GM19351 (cell line): ENCODE measurements around the gene PRF1.

ENCODE experiments used
- ATAC-seq: cut with Tn5 transposase; IDR thresholded peaks from one replicate; pipeline ENCODE4 v1.9.1; 2021; ENCODE audit warnings: mild to moderate bottlenecking, moderate library complexity; ENCODE audit not compliant: unreplicated experiment

The PRF1 gene

DNA sequence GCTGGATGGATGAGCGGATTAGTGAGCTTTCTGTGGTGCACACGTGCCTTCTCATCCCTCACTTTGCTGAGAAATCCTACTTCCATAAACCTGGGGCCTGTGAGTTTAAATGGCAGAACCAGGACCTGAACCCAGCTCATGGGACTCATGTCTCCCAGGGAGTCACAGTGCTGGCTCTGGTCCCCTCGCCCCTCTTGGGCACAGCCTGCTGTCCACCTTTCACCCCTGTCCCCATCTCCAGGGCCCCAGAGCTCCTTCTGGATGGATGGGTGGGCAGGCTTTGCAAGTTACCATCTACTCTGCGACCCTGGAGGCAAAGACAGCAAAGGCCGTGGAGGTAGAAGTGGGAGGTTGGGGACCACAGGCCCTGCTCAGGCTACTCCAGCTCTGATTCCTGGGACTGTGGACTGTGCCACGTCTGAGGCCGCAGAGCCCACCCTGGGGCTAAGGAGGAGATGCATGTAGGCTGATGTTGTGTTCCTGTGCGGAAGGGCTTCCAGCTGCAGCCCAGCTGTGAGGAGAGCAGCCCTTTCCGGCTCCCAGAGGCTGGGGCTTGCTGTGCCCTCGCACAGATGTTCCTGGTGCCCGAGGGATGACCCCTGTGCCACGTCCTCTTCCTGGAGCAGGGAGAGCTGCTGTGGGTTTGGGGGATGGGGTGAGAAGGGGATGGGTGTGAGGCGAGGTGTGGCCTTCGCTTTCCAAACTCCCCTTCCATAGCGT, 40.3 kb downstream of the PRF1 start:
- no peak for ATAC-seq

DNA sequence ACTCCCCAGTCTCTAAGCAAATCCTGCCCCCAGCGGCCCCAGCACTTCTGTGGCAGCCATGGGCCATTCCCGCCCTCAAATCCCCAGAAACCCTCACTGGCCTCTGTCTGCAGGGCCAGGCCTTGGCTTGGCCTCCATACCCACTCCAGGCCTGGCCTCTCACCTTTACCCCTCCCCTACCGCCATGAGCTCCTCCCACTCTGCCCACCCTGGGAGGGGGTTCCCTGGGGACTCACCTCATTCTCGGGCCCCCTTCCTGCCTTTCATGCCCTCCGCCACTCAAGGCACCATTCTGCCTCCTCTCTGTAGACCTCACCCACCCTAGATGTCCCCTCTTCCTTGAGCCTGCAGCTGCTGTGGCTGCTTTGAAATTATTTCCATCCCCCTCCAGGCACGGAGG, 41.0 kb downstream of the PRF1 start:
- ATAC-seq, result no peak

GRCh38 chr10:70561070-70561469, 41.5 kb downstream of the PRF1 start:
- no peak for ATAC-seq

- no peak for ATAC-seq
Observed at GRCh38 chr10:70560511-70560941, 42.0 kb downstream of the PRF1 start.

DNA sequence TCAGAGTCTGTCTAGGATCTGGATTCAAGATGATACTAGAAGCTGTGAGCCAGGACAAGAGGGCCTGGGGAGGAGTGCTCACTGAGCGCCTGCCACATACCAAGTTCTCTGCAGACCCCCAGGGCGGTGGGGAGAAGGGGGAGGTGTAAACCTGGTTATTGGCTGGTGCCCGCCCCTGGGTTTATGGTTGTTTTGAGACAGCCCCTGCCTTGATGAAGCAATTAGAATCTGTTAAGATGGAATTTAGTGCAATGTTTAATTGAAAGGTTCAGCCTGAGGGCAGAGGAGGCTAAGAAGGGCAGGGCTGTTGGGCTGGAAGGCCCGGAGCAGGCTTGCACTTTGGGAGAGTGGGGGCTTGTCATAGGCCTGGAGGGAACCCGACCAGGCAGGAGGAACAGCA, 42.7 kb downstream of the PRF1 start:
- no peak for ATAC-seq

DNA sequence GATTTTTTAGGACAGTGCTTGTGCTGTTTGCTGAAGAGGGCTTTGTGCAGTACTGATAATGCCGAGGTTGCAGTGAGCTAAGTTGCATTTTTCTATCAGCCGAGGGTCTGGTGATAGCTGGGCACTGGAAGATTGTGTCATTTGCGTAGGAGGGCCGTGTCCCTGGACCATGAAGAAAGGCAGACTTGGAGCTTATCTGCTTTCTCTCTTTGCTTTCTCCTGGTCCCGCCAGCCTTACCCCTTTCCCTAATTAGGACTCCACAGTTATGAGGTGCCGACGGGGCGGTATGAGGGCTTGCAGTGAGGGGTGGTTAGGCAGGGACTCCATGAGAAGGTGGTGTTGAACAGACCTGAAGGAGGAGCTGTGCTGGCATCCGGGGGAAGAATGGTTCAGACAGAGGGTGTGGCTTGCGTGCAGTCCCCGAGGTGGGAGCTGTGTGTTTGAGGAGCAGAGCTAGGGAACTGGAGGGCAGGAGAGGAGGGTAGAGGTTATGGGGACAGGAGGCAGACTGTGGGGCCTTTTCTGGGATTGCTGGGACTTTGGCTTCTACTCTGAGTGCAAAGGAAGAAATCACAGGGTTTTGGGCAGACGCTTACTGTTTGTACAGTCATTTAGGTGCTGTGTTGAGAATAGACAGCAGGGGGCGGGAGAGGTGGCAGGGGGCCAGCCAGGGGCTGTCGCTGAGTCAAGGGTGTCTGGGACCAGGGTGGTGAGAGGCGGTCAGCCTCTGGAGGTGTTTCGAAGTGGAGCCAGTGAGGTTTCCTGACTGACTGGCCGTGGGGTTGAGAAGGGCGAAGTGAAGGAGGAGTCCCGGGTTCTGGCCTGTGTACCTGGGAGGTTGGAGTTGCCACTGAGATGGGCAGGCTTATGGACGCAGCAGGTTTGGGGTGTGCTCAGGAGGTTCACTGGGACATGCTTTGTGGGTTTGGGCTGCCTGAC, 43.4 kb downstream of the PRF1 start:
- peak; percentile 90 for ATAC-seq

- ATAC-seq, result no peak
Observed at GRCh38 chr10:70558295-70558694, 44.2 kb downstream of the PRF1 start.

GRCh38 chr10:70557876-70558275, 44.7 kb downstream of the PRF1 start:
- no peak for ATAC-seq

DNA sequence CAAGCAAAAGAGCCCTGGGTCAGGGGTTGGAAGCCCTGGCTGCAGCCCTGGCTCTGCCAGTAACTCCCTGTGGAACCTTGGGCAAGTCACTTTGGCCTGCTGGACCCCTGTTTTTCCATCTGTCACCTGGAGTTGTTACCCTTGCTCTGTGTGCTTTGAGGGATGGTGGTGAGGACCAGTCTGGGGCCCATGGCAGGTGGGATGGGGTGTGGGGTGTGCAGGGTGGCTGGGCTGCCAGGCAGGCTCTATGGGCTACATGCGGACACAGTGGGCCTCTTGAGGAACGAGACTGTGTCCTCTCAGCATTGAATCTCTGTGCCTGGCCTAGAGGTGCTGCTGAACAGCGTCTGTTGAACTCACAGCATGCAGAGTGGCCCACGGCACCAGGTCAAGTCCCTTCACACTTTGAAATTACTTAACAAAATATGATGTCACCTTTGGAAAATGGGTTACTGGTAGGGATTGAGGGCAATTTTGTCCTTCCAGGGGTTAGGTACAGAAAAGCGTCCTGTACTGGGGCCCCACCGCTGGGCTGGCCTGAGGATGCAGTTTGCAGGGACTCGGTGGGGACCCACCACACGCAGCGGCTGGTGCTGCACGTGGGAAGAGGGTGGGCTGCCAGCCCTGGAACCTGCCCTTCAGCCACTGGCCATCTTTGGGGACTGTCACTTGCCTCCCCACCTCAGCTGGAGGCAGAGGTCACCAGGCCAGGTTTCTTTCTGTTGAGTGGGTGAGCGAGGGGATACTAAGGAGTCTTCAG, 45.3 kb downstream of the PRF1 start:
- no peak for ATAC-seq

GRCh38 chr10:70555371-70555770, 47.2 kb downstream of the PRF1 start:
- no peak for ATAC-seq

DNA sequence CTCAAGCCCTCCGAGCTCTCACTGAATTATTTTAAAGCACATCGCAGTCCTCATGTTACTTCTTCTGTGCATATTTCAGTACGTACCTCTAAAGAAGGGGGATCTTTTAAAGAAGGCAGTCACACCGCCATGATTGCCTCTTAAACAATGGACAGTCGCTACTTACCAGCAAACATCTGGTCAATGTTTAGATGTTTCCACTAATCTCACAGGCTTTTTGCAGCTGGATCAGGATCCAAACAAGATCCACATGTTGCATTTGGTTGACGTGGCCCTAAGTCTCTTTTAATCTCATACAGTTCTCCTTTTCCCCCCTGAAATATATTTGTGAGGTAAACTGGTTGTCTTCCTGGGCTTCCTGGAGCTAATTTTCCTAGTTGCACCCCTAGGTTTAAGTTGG, 50.0 kb downstream of the PRF1 start:
- ATAC-seq, result no peak

GRCh38 chr10:70551971-70552422, 50.5 kb downstream of the PRF1 start:
- ATAC-seq, result no peak

- ATAC-seq, result no peak
Observed at GRCh38 chr10:70551466-70551865, 51.1 kb downstream of the PRF1 start.

DNA sequence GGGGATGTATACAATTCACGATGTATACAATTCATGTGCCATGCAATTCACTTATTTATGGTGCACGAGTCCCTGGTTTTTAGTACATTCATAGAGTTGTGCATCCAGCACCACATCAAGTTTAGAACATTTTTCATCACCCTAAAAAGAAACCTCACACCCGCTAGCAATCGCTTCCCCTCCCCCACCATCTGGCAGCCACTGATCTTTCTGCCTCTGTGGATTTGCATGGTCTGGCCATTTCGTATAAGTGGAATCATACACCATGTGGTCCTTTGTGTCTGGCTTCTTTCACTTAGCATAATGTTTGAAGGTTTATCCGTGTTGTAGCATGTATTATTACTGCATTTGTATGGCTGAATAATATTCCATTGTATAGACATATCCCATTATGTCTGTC, 52.1 kb downstream of the PRF1 start:
- ATAC-seq, result no peak

GRCh38 chr10:70549962-70550458, 52.5 kb downstream of the PRF1 start:
- ATAC-seq, result no peak

GRCh38 chr10:70549351-70549961, 53.1 kb downstream of the PRF1 start:
- no peak for ATAC-seq
